Dedifferentiated amniotic fluid mesenchymal stem cell (primary cell): ENCODE results near the gene UBE4A.
A peak's percentile ranks its signal among the peaks of the same experiment; 100 is the strongest.

Experiments used
- DNase-seq: peaks from one replicate; pipeline ENCODE4 v3.0.0-alpha.2; 2016; ENCODE audit errors: extremely low spot score

The UBE4A gene

DNA sequence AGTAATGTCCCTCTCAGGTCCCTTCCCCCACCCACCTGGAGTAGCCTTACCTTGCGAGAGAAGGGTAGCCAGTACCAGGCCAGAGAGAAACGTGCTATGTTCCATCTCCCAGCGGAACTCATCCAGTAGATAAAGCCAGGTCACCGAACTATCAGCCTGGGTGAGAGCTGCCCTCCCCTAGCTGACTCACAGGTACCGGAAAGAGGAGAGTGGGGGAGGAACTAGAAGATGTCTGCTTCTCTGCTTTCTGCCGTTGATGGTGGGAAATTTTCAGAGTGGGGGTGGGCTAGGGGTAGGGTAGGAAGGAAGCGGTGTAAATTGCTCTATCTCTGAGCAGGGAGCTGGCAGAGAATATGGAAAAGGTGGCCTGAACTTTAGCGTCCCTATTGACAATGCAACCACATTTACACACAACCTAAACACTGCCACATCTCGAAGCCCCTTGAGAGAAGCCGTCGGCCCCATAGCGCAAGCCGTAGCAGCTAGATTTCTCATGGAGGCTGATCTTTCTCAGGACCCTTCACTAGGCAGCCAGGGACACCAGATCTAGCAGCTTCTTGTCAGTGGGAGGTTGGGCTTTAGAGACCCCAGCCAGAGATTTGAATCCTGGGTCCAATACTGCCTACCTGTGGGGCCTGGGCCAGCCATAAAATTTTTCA is 16.8 kb upstream of the UBE4A start, which contains the start of gene CD3D:
TSS of gene CD3D (minus strand) at position 203 of the 659 bp plus-strand sequence. CDS start at position 105, 98 bp downstream.
- DNase-seq, result no peak

DNA sequence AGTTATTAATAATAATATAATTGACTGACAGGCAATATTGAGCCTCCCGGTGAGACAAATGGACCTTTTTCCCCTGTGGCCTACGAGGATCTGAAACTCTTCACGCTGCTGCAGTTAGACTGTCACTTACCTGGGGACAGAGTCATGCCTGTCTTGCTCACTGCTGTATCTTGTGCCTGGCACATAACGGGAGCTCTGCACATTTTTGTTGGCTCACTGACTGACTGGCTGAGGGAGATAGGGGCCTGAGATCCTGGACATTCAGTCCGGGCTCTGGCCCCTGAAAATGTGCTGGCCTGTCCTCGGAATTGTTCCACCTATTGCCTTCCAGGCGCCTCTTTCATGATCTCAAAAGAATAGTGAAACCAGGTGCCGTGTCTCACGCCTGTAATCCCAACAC is 16.2 kb upstream of the UBE4A start:
- no peak for DNase-seq

DNA sequence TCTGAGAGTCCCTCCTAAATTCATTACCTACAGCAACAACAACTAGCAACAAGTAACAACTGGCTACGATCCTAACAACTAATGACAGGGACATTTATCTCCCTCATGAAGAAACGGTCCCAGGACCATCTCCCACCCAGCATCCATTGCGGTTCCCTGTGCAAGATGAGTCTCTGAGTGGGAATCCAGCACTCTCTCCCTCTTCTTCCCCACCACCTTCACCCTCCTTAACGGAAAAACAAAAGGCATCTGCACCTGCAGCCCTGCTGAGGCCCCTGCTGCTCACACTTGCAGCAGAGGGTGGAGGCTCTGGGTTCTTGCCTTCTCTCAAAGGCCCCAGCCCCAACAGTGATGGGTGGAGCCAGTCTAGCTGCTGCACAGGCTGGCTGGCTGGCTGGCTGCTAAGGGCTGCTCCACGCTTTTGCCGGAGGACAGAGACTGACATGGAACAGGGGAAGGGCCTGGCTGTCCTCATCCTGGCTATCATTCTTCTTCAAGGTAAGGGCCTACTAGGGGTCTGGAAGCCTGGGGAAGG is 15.4 kb upstream of the UBE4A start, which contains the start of gene CD3G:
TSS of gene CD3G (plus strand) at position 364 of the 535 bp plus-strand sequence. CDS start at position 444, 80 bp downstream.
- no peak for DNase-seq

- DNase-seq, result no peak
Measured at GRCh38 chr11:118349475-118349874, 9.9 kb upstream of the UBE4A start.

DNA sequence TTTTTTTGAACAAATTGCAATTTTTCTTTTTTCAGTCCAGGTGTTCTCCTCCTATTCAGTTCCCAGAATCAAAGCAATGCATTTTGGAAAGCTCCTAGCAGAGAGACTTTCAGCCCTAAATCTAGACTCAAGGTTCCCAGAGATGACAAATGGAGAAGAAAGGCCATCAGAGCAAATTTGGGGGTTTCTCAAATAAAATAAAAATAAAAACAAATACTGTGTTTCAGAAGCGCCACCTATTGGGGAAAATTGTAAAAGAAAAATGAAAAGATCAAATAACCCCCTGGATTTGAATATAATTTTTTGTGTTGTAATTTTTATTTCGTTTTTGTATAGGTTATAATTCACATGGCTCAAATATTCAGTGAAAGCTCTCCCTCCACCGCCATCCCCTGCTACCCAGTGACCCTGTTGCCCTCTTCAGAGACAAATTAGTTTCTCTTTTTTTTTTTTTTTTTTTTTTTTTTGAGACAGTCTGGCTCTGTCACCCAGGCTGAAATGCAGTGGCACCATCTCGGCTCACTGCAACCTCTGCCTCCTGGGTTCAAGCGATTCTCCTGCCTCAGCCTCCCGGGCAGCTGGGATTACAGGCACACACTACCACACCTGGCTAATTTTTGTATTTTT is 6.2 kb upstream of the UBE4A start:
- DNase-seq, result peak; percentile 49

DNA sequence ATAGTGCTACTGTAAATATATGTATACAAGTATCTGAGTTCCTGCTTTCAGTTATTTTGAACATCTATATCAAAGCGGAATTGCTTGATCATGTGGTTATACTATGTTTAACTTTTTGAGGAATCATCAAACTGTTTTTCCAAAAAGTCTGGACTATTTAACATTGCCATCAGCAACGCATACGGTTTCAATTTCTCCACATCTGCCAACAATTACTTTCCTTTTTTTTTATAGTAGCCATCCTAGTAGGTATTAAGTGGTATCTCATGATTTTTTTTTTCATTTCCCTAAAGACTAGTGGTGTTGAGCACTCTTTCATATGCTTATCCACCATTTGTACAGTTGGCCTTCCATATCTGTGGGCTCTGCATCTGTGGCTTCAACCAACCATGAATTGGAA is 1.3 kb upstream of the UBE4A start:
- DNase-seq, result no peak

GRCh38 chr11:118364956-118365615 is 5.7 kb downstream of the UBE4A start:
- no peak for DNase-seq

GRCh38 chr11:118366287-118366686 is 6.9 kb downstream of the UBE4A start:
- DNase-seq, result no peak

DNA sequence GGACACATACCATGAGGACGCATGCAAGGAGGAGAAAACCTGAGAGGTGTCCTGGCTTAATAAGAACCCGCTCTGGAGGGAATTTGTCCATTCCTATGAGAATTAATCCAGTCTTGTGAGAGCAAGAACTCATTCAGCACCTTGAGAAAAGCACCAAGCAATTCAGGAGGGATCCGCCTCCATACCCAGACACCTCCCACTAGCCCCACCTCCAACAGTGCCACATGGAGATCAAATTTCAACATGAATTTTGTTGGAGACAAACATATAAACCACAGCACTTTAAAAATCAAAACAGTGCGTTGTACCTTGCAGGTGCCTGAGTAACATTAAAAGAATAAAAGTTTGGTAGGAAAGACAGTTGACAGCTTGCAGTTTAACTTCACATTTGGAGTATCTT is 11.4 kb downstream of the UBE4A start:
- no peak for DNase-seq

- no peak for DNase-seq
Measured at GRCh38 chr11:118373263-118373662, 13.9 kb downstream of the UBE4A start.

DNA sequence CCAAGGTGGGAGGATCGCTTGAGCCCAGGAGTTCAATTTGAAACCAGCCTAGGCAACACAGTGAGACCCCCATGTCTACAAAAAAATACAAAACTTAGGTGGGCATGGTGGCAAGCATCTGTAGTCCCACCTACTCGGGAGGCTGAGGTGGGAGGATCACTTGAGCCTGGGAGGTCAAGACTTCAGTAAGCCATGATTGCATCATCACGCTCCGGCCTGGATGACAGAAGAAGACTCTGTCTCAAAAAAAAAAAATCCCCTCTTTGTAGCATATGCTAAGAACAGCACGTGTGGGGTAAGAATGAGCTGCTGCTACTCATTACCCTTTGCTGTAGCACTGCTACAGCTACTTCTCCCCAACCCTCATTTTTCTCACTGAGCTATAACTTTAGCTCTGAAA is 14.5 kb downstream of the UBE4A start:
- no peak for DNase-seq

DNA sequence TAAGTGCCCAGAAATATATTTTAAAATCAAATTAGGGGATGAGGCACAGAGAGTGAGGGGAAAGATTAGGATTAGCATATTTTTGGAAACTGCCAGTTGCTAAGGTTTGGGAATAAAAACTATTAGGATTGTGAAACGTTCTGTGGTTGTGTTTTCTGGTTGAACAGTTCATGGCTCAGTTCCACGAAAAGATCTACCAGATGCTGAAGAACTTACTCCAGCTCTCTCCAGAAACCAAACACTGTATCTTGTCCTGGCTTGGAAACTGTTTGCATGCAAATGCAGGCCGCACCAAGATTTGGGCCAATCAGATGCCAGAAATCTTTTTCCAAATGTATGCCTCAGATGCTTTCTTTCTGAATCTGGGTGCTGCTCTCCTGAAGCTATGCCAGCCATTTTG is 15.3 kb downstream of the UBE4A start:
- DNase-seq, result no peak

DNA sequence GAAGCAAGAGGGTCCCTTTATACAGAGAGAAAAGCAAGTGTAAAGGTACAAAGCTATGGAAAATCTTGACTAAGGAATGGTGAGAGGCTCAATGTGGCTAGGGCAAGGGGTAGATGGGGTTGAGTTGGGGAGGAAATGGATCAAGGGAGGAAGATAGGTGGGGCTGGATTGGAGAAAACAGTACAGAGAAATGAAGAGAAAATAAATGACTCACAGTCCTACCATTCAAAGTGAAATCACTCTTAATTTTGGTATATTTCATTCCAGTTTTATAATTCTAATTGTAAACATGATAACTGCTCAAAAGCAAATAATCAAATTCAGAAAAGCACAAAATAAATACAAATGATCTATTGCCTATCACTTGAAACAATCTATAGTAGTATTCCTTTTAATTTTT is 16.6 kb downstream of the UBE4A start:
- no peak for DNase-seq

DNA sequence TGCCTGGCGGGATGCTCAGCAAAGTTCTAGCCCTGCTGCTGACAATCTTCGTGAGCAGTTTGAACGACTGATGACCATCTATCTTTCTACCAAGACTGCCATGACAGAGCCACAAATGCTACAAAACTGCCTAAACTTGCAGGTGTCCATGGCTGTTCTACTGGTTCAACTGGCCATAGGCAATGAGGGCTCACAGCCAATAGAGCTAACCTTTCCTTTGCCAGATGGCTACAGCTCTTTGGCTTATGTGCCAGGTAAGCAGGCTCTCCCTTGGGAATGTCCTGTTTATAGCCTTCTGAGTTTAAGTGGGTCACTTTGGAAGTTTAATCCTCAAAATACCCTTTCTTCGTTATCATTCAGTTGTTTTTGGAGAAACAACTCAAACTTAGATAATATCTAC is 20.1 kb downstream of the UBE4A start:
- no peak for DNase-seq

- no peak for DNase-seq
Measured at GRCh38 chr11:118380571-118380970, 21.2 kb downstream of the UBE4A start.

DNA sequence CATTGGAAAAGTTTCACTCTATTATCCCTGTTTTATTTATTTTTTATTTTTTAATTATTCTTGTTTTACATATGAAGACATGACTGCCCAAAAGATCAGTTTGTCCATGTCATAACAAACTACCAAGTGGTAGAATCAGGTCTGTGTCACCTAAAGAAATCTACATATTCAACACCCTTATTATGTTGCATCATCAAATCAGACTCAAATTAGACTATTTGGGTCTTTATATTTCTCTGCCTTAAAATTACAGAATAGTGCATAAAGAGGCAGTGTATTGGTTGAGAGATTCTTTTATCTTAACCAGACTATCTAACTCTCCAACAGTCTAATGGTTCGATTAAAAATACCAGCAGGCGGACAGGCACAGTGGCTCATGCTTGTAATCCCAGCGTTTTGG is 23.6 kb downstream of the UBE4A start:
- no peak for DNase-seq

- DNase-seq, result no peak
Measured at GRCh38 chr11:118383657-118384056, 24.3 kb downstream of the UBE4A start.

DNA sequence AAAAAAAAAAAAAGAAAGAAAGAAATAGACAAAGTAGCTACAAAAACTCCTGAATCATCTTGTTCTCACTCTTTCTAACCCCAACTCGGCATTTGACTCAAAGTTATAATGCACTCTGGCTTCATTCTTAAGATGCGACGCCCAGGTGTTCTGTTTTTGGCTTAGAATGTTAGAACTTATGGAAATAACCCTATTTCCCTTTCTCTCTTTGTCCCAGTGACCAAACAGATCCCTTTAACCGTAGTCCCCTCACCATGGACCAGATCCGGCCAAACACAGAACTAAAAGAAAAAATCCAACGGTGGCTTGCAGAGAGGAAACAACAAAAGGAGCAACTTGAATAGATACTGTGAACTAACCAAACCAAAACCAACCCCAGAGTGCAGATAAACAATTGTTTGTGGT is 36.7 kb downstream of the UBE4A start:
- no peak for DNase-seq

DNA sequence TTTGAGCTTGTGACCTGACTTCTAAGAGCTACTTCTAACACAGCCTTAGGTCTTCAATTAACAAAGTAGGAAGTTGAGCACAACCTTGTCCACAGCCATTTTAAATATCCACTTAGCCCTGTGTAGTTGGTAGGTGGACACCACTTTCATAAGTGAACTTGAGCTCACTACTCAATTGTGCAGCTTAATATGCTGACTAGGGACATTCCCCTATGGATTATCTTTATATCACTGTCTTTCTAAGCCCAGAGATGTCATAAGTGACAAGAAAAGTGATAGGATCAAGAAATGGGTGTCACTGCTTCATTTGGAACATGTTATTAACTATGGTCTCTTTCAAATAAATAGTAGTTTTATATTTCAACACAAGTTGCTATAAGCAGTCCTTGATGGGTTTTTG is 38.0 kb downstream of the UBE4A start:
- no peak for DNase-seq

DNA sequence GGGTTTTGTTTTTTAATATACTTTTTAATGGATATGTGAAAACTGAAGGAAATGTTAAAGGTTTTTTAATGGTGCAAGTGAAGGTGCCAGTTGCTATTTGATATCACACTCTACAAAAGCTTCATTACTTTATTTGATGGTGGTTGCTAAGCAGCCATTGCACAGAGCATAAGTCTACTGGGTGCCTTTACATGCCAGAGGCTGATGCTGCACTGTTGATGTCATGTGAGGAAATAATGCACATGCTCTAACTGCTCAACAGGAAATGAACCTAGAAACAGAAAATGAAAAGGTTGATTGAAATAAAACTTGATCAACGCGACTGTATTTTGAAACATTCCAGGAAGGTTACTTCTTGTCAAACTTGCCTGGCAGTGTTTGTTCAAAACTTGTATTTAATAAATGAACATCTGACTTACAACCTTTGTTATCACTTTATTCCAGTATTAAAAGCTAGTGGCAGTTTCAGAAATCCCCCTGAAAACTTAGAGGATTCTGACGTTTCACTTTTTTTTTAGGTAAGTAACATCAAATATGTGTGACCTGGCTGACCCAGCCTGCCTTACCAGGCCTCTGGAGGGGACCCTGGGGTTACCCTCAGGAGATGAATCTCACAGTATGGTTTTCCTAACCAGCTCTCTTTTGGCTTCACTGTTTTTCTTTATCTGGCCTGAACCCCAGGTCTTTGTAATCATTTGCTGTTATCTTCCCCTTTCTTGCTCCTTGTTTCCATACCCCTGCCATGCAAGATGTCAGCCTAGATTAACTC is 39.6 kb downstream of the UBE4A start:
- no peak for DNase-seq

DNA sequence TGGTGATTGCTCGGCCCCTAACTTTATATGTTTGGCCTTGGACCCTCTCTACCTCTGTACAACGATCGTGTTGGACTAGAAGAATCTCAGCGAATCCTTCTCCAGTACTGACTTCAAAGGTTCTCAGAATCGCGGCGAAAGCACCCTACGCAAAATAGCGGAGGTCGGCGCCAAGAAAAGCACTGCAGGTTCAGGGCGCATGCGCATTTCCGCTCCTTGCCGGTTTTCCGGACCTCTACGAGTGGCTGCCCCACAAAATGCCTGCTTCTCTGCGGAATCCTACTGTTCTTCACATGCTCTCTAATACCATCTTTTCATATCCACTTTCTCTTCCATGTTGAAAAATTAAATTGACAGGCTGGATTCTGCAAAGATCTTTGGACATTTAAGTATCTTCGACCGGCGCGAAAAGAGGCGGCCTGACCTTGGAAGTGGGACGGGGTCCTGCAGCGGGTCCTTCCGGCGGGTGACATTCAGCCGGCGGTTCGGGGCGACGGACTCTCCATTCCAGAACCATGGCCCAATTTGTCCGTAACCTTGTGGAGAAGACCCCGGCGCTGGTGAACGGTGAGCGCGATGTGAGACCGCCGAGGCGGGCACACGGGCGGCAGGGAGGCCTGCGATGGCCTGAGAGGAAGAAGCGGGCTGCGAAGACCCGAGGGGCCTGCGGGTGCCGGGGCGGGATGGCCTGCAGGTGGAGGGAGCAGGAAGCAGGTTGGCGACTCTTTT is 41.9 kb downstream of the UBE4A start, which contains the start of gene ATP5MG:
TSS of gene ATP5MG (plus strand) at position 456 of the 729 bp plus-strand sequence. CDS start at position 516, 60 bp downstream.
- peak; percentile 92 for DNase-seq
